SK-N-SH treated with all-trans-retinoic acid at 6 μM for 48 hours (cell line): ENCODE data around the gene NFIA.

Experiments used
- ATAC-seq: fragments of 200-7000 bp; cut with Tn5 transposase; 3 replicates; pipeline ENCODE4 v1.9.1; 2020; ENCODE audit warnings: mild to moderate bottlenecking, moderate library complexity
- ARNTL ChIP-seq: fragments of 450-650 bp; formaldehyde crosslinking; IDR thresholded peaks from 2 replicates; pipeline ENCODE4 v1.5.0; 2020; ENCODE audit warnings: low read depth, mild to moderate bottlenecking, moderate library complexity, borderline replicate concordance
- BACH2 ChIP-seq: fragments of 250-450 bp; sonication (Bioruptor Pico); IDR thresholded peaks from 2 replicates; pipeline ENCODE4 v1.9.0; 2021; ENCODE audit warnings: mild to moderate bottlenecking, borderline replicate concordance
- ESRRG ChIP-seq: fragments of 250-450 bp; sonication (Bioruptor Pico); IDR thresholded peaks from 2 replicates; pipeline ENCODE4 v1.6.1; 2021; ENCODE audit warnings: mild to moderate bottlenecking
- GLIS3 ChIP-seq: fragments of 250-450 bp; sonication (Bioruptor Pico); IDR thresholded peaks from 2 replicates; pipeline ENCODE4 v1.5.0; 2020; ENCODE audit warnings: mild to moderate bottlenecking, moderate library complexity
- ISL1 ChIP-seq: fragments of 250-450 bp; sonication (Bioruptor Pico); IDR thresholded peaks from 2 replicates; pipeline ENCODE4 v2.1.2; 2022; ENCODE audit warnings: mild to moderate bottlenecking, moderate library complexity
- OSR1 ChIP-seq: fragments of 250-450 bp; sonication (Bioruptor Pico); IDR thresholded peaks from 2 replicates; pipeline ENCODE4 v1.8.0; 2022; ENCODE audit warnings: moderate library complexity, mild to moderate bottlenecking, inconsistent platforms
- RARB ChIP-seq: fragments of 250-450 bp; sonication (Bioruptor Pico); IDR thresholded peaks from 2 replicates; pipeline ENCODE4 v1.8.0; 2021; ENCODE audit warnings: mild to moderate bottlenecking, moderate library complexity
- SNAI2 ChIP-seq: fragments of 250-450 bp; sonication (Bioruptor Pico); IDR thresholded peaks from 2 replicates; pipeline ENCODE4 v1.5.0; 2020; ENCODE audit warnings: mild to moderate bottlenecking, moderate library complexity
- TOX ChIP-seq: fragments of 250-450 bp; sonication (Bioruptor Pico); IDR thresholded peaks from 2 replicates; pipeline ENCODE4 v1.8.0; 2021; ENCODE audit warnings: mild to moderate bottlenecking, moderate library complexity, borderline replicate concordance
- ZC3H10 ChIP-seq: fragments of 250-450 bp; sonication (Bioruptor Pico); IDR thresholded peaks from 2 replicates; pipeline ENCODE4 v1.5.1; 2021; ENCODE audit warnings: mild to moderate bottlenecking, moderate library complexity
- ZFP3 ChIP-seq: fragments of 250-450 bp; sonication (Bioruptor Pico); IDR thresholded peaks from 2 replicates; pipeline ENCODE4 v1.5.0; 2020; ENCODE audit warnings: mild to moderate bottlenecking, moderate library complexity
- ZFP30 ChIP-seq: fragments of 450-650 bp; formaldehyde crosslinking; IDR thresholded peaks from 2 replicates; pipeline ENCODE4 v1.5.0; 2022; ENCODE audit warnings: mild to moderate bottlenecking, moderate library complexity
- ZNF565 ChIP-seq: fragments of 450-650 bp; formaldehyde crosslinking; conservative IDR thresholded peaks from 2 replicates; pipeline ENCODE4 v1.5.0; 2020; ENCODE audit warnings: low read depth, mild to moderate bottlenecking, moderate library complexity
- ZNF70 ChIP-seq: fragments of 450-650 bp; formaldehyde crosslinking; IDR thresholded peaks from 2 replicates; pipeline ENCODE4 v1.5.0; 2020; ENCODE audit warnings: mild to moderate bottlenecking, moderate library complexity
- TF ChIP-seq, protein P1 (sequence below): fragments of 250-450 bp; sonication (Bioruptor Pico); IDR thresholded peaks from 2 replicates; pipeline ENCODE4 v1.8.0; 2021; ENCODE audit warnings: low read depth, mild to moderate bottlenecking, moderate library complexity, borderline replicate concordance
- TF ChIP-seq, protein P2 (sequence below): fragments of 250-450 bp; sonication (Bioruptor Pico); IDR thresholded peaks from 2 replicates; pipeline ENCODE4 v1.5.0; 2020; ENCODE audit warnings: mild to moderate bottlenecking, moderate library complexity
- TF ChIP-seq, protein P3 (sequence below): fragments of 250-450 bp; sonication (Bioruptor Pico); IDR thresholded peaks from 2 replicates; pipeline ENCODE4 v1.5.1; 2021; ENCODE audit warnings: mild to moderate bottlenecking, moderate library complexity
- TF ChIP-seq, protein P4 (sequence below): fragments of 250-450 bp; sonication (Bioruptor Pico); IDR thresholded peaks from 2 replicates; pipeline ENCODE4 v1.8.0; 2020; ENCODE audit warnings: mild to moderate bottlenecking, moderate library complexity, borderline replicate concordance

Gene NFIA

DNA sequence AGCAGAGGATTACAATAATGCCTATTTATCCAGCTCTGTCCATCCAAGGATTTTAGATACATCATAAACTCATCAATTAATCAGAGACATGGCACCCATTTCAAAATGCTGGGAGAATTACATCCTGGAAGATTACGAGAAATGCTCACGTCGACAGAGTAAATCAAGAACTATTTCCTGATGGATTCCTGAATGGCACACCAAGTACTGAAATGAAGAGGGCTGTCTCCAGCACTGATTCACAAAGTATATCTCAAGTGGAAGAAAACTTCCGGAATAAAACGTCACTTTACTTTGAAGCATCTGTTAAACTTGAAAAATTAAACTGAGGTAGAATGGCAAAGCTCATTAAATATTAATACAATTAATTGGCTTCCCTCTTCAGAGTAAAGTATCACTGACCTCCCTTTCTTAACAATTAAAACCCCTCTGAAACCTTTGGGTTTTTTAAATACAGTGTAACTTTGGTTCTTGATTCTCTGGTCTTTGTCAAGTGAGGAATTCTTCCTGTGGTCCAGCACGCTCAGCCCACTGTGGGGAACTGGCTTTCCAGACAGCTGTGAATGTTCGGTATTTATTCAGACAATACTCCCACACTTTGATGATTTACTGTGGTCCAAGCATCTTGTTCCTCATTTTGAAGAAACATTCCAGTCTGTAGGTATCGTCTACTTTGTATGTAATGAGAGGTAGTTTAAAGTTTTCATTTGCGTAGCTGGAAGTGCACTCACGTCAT, 288.0 kb downstream of the NFIA start:
- no peak for TF ChIP-seq OSR1 (CRISPR knock-in tag)
- TF ChIP-seq ZFP30 (CRISPR knock-in tag), result no peak
- TF ChIP-seq, protein P1, sequence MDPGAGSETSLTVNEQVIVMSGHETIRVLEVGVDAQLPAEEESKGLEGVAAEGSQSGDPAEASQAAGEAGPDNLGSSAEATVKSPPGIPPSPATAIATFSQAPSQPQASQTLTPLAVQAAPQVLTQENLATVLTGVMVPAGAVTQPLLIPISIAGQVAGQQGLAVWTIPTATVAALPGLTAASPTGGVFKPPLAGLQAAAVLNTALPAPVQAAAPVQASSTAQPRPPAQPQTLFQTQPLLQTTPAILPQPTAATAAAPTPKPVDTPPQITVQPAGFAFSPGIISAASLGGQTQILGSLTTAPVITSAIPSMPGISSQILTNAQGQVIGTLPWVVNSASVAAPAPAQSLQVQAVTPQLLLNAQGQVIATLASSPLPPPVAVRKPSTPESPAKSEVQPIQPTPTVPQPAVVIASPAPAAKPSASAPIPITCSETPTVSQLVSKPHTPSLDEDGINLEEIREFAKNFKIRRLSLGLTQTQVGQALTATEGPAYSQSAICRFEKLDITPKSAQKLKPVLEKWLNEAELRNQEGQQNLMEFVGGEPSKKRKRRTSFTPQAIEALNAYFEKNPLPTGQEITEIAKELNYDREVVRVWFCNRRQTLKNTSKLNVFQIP, result no peak
- TF ChIP-seq SNAI2, result no peak
- no peak for TF ChIP-seq GLIS3 (CRISPR knock-in tag)
- no peak for TF ChIP-seq BACH2
- TF ChIP-seq, protein P2, sequence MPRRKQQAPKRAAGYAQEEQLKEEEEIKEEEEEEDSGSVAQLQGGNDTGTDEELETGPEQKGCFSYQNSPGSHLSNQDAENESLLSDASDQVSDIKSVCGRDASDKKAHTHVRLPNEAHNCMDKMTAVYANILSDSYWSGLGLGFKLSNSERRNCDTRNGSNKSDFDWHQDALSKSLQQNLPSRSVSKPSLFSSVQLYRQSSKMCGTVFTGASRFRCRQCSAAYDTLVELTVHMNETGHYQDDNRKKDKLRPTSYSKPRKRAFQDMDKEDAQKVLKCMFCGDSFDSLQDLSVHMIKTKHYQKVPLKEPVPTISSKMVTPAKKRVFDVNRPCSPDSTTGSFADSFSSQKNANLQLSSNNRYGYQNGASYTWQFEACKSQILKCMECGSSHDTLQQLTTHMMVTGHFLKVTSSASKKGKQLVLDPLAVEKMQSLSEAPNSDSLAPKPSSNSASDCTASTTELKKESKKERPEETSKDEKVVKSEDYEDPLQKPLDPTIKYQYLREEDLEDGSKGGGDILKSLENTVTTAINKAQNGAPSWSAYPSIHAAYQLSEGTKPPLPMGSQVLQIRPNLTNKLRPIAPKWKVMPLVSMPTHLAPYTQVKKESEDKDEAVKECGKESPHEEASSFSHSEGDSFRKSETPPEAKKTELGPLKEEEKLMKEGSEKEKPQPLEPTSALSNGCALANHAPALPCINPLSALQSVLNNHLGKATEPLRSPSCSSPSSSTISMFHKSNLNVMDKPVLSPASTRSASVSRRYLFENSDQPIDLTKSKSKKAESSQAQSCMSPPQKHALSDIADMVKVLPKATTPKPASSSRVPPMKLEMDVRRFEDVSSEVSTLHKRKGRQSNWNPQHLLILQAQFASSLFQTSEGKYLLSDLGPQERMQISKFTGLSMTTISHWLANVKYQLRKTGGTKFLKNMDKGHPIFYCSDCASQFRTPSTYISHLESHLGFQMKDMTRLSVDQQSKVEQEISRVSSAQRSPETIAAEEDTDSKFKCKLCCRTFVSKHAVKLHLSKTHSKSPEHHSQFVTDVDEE (CRISPR knock-in tag), result no peak
- TF ChIP-seq, protein P3, sequence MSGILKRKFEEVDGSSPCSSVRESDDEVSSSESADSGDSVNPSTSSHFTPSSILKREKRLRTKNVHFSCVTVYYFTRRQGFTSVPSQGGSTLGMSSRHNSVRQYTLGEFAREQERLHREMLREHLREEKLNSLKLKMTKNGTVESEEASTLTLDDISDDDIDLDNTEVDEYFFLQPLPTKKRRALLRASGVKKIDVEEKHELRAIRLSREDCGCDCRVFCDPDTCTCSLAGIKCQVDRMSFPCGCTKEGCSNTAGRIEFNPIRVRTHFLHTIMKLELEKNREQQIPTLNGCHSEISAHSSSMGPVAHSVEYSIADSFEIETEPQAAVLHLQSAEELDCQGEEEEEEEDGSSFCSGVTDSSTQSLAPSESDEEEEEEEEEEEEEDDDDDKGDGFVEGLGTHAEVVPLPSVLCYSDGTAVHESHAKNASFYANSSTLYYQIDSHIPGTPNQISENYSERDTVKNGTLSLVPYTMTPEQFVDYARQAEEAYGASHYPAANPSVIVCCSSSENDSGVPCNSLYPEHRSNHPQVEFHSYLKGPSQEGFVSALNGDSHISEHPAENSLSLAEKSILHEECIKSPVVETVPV, result no peak
- TF ChIP-seq TOX (CRISPR knock-in tag), result no peak
- TF ChIP-seq ZNF565, result no peak
- TF ChIP-seq ZC3H10 (CRISPR knock-in tag), result no peak
- no peak for TF ChIP-seq ZNF70
- TF ChIP-seq, protein P4, sequence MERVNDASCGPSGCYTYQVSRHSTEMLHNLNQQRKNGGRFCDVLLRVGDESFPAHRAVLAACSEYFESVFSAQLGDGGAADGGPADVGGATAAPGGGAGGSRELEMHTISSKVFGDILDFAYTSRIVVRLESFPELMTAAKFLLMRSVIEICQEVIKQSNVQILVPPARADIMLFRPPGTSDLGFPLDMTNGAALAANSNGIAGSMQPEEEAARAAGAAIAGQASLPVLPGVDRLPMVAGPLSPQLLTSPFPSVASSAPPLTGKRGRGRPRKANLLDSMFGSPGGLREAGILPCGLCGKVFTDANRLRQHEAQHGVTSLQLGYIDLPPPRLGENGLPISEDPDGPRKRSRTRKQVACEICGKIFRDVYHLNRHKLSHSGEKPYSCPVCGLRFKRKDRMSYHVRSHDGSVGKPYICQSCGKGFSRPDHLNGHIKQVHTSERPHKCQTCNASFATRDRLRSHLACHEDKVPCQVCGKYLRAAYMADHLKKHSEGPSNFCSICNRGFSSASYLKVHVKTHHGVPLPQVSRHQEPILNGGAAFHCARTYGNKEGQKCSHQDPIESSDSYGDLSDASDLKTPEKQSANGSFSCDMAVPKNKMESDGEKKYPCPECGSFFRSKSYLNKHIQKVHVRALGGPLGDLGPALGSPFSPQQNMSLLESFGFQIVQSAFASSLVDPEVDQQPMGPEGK, result no peak
- no peak for TF ChIP-seq ZFP3
- TF ChIP-seq RARB (CRISPR knock-in tag), result no peak
- no peak for TF ChIP-seq ESRRG
- no peak for TF ChIP-seq ISL1 (CRISPR knock-in tag)
- no peak for TF ChIP-seq ARNTL (CRISPR knock-in tag)
- TF ChIP-seq, all 23 proteins: peak for 0
- ATAC-seq, result no peak

DNA sequence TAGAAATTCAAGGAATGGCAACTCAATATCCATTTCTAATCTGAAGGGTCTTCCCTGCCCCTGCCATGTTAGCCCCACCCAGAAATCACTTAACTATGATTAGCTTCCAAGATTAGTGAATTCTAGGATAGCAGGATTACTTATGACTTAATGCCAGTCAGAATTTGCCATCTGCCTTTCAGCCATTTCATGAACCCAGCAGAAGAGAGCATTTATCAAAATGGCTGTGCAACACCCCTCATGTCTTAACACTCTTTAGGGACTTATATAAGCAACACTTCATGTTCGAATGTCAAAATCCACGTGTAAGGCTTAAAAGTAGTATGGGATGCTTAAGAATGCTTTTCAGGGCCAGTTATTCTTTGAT, 288.5 kb downstream of the NFIA start:
- ATAC-seq, result no peak
- TF ChIP-seq OSR1 (CRISPR knock-in tag) (no peak), ZFP30 (CRISPR knock-in tag) (no peak), BACH2 (no peak), ZFP3 (no peak)
- TF ChIP-seq, protein P1, result no peak
- TF ChIP-seq, protein P2 (CRISPR knock-in tag), result no peak
